Body of pancreas (tissue), 4 donors: Measurements from ENCODE around the gene GM2A. TPM values are rescaled to one million over a fixed set of nuclear protein-coding genes. Genes with fewer than 3 reads are reported as not detected.

ENCODE experiments used
- ATAC-seq: fragments of 150-250 bp; one replicate; pipeline ENCODE4 v1.9.1; 2016
- DNase-seq, 4 donors: peaks; one replicate each; pipeline ENCODE4 v3.0.0-alpha.2; 2019
- H3K27ac ChIP-seq, 4 donors: fragments of 200-600 bp; sonication (generic); 1 replicate in 3 of 4; 2 replicates in 1 of 4; pipeline versions ENCODE4 v1.5.1 to v1.6.1; 2016 to 2019; ENCODE audit warnings: mild to moderate bottlenecking in 1 of 4, mixed read lengths in 1 of 4, moderate library complexity in 1 of 4
- H3K27me3 ChIP-seq, 2 donors: fragments of 200-600 bp; sonication (generic); one replicate each; pipeline ENCODE4 v1.6.0; 2016; ENCODE audit warnings: mild to moderate bottlenecking in 1 of 2
- H3K36me3 ChIP-seq, 2 donors: fragments of 200-600 bp; sonication (generic); replicated peaks in 1 of 2; 2 replicates each; pipeline ENCODE4 v1.5.1; 2016; ENCODE audit warnings: low read depth in 2 of 2; ENCODE audit not compliant: insufficient read depth in 1 of 2
- H3K4me1 ChIP-seq: fragments of 200-600 bp; sonication (generic); one replicate; pipeline ENCODE4 v1.6.0; 2016
- H3K4me3 ChIP-seq, 2 donors: fragments of 200-600 bp; sonication (generic); 1 replicate in 1 of 2; 2 replicates in 1 of 2; pipeline ENCODE4 v1.5.1; 2016 to 2019
- H3K9me3 ChIP-seq, 3 donors: fragments of 200-600 bp; sonication (generic); 1 replicate in 2 of 3; 2 replicates in 1 of 3; pipeline ENCODE4 v1.5.1; 2016
- POLR2A ChIP-seq, 3 donors: fragments of 450-650 bp; IDR thresholded peaks; one replicate each; pipeline ENCODE4 v1.6.1; 2016; ENCODE audit warnings: antibody characterized with exemption in 3 of 3, mild to moderate bottlenecking in 2 of 3
- WGBS, 2 donors: methylation state at CpG; one replicate each; pipeline ENCODE4 v1.1.5; 2017; 5-methylcytosine and 5-hydroxymethylcytosine counted together
- intact Hi-C: fragments of 100-400 bp; cut with DNase I; formaldehyde crosslinking; loops from one replicate; pipeline ENCODE4 v1.15.1; 2023
- total RNA-seq, 2 donors: library from RNA; depleted of rRNA; stranded (reverse); fragments of >200 nt; gene quantifications; one replicate each; pipeline ENCODE4 v1.1.0, GENCODE V29; 2016
- TF ChIP-seq, protein P1 (sequence below), 7 experiments: fragments of 450-650 bp in 4 of 7; fragments of 200-600 bp in 3 of 7; sonication (generic) in 3 of 7; IDR thresholded peaks; one replicate each; pipeline ENCODE4 v1.5.1; 2016 to 2019; ENCODE audit warnings: antibody characterized with exemption in 7 of 7

GM2A gene
- total RNA-seq, 2 donors from 2014 or later: 8.9 to 17.9 TPM

DNA sequence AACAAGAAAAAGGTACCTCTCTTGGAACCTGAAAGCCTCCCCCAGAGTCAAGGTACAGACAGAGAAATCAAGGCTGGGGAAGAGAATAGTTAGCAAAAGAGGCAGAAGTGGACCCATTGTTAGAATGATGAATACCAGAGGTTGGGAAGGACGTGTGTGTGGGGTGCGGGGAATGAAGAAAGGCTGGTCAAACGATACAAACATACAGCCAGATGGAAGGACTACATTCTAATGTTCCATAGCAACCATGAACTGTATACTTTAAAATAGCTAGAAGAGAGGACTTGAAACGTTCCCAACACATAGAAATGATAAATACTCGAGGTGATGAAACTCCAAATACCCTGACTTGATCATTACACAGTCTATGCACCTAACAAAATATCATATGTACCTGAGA is 36.2 kb upstream of the GM2A start:
- H3K36me3 ChIP-seq: no peaks in the 10 kb centered on the region
- H3K27me3 ChIP-seq: no peaks in the 10 kb centered on the region
- no peak overlapping the region for H3K4me3 ChIP-seq
- TF ChIP-seq POLR2A (IDR thresholded peaks at IDR 0.05): no peak
- TF ChIP-seq, protein P1, sequence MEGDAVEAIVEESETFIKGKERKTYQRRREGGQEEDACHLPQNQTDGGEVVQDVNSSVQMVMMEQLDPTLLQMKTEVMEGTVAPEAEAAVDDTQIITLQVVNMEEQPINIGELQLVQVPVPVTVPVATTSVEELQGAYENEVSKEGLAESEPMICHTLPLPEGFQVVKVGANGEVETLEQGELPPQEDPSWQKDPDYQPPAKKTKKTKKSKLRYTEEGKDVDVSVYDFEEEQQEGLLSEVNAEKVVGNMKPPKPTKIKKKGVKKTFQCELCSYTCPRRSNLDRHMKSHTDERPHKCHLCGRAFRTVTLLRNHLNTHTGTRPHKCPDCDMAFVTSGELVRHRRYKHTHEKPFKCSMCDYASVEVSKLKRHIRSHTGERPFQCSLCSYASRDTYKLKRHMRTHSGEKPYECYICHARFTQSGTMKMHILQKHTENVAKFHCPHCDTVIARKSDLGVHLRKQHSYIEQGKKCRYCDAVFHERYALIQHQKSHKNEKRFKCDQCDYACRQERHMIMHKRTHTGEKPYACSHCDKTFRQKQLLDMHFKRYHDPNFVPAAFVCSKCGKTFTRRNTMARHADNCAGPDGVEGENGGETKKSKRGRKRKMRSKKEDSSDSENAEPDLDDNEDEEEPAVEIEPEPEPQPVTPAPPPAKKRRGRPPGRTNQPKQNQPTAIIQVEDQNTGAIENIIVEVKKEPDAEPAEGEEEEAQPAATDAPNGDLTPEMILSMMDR (IDR thresholded peaks at IDR 0.05): no peak
- 71 to 77% methylated on average over 5 of the region's 5 CpGs for WGBS, 2 donors
- ATAC-seq (no peak), DNase-seq (no peak)
- peaks cover 46% of the 10 kb centered on the region for H3K4me1 ChIP-seq
- no peaks in the 10 kb centered on the region for H3K9me3 ChIP-seq
- no peak overlapping the region for H3K27ac ChIP-seq
- intact Hi-C loops: no loop called here

DNA sequence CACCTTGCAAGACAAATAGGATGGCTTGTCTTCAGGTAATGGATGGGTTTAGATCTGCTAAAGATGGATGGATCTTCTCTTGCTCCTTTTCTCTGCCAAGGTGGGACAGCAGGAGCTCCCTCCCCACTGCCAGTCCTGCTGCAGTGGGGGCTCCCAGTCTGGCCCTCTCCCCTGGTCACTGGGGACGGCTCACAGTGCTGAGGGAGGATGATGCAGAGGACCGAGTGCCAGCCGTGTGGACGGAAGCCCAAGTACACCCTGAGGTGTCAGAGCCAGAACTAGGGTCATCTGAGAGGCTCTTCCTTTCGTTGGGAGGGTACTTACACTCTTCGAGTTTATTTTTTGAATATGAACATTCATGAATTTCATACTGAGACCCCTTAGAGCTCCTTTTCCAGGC is 34.8 kb upstream of the GM2A start:
- TF ChIP-seq, protein P1 (IDR thresholded peaks at IDR 0.05): no peak
- no peak for TF ChIP-seq POLR2A (IDR thresholded peaks at IDR 0.05)
- no peak for DNase-seq
- H3K27me3 ChIP-seq: no peaks in the 10 kb centered on the region
- H3K27ac ChIP-seq: no peak overlapping the region
- H3K4me1 ChIP-seq: peaks cover 60% of the 10 kb centered on the region
- WGBS, 2 donors: 72 to 81% methylated on average over 6 of the region's 6 CpGs
- ATAC-seq: no peak
- H3K9me3 ChIP-seq: no peaks in the 10 kb centered on the region
- H3K36me3 ChIP-seq: no peaks in the 10 kb centered on the region
- intact Hi-C loops: no loop called here
- no peak overlapping the region for H3K4me3 ChIP-seq

DNA sequence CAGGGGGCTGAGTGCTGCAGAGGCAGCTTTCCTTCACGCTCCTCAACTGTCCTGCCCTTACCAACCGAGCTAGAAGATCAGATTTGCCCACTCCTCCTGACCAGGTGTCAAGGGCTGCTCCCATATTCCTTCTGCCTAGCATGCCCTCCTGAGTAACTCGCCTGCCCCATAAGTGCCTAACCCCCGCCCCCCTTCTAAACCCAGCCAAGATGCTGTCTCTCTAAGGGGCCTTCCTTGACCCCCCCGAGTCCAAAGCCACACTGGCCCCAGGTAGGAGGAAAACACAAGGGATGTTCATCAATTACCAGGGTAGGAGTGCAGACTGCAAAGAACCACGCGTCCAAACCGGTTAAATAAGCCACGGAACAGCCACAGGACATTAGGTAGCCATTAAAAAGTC is 33.8 kb upstream of the GM2A start:
- WGBS, 2 donors: 86 to 91% methylated on average over 8 of the region's 9 CpGs
- H3K36me3 ChIP-seq: no peaks in the 10 kb centered on the region
- intact Hi-C loops: no loop called here
- H3K4me1 ChIP-seq: peaks cover 55% of the 10 kb centered on the region
- DNase-seq (no peak), ATAC-seq (no peak)
- TF ChIP-seq, protein P1 (IDR thresholded peaks at IDR 0.05): no peak
- TF ChIP-seq POLR2A (IDR thresholded peaks at IDR 0.05): no peak
- no peaks in the 10 kb centered on the region for H3K27me3 ChIP-seq
- no peaks in the 10 kb centered on the region for H3K9me3 ChIP-seq
- no peak overlapping the region for H3K27ac ChIP-seq
- H3K4me3 ChIP-seq: no peak overlapping the region

DNA sequence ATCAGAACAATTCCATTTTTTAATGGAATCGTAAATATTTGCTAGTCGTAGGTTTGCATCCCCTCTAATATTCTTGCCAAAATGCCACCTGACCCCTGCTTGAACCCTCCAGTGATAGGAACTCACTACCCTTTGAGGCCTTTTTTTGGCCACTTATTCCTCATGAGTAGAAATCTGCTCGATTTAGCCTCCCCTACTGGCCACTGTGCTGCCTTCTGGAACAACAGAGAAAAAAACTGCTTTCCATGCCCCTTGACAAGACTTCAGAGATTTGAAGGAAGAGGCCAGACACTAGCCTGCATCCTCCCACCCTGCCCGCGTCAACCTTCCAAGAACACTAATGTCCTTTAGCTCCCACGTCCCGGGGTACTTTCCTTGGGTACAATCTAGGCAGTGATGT is 33.2 kb upstream of the GM2A start:
- 73 to 80% methylated on average over 7 of the region's 7 CpGs for WGBS, 2 donors
- Histone ChIP-seq H3K27me3 (no peaks in the 10 kb centered on the region), H3K4me1 (peaks cover 53% of the 10 kb centered on the region), H3K36me3 (no peaks in the 10 kb centered on the region), H3K4me3 (no peak overlapping the region), H3K27ac (no peak overlapping the region), H3K9me3 (no peaks in the 10 kb centered on the region)
- DNase-seq (no peak), ATAC-seq (no peak)
- TF ChIP-seq, protein P1 (IDR thresholded peaks at IDR 0.05): no peak
- TF ChIP-seq POLR2A (IDR thresholded peaks at IDR 0.05): no peak
- intact Hi-C loops: no loop called here

DNA sequence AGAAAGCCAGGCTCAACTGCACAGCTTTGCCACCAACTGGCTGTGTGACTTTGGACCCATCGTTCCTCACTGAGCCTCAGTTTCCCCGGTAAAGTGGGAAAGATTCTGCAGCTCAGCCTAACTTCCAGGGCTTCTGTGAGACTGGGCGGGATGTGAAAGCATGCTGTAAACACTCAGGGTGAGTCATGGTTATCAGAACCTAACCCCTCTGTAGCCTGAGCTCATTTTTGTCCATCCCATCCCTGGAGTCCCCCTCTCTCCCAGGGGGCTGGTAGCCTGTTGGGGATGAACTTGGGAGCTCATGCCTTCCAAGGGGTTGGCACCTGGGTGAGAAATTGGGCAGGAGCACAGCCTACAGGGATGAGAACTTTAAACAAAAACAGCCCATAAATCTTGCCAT is 31.4 kb upstream of the GM2A start:
- ATAC-seq: no peak
- Histone ChIP-seq H3K9me3 (no peaks in the 10 kb centered on the region), H3K4me3 (no peak overlapping the region), H3K36me3 (no peaks in the 10 kb centered on the region), H3K4me1 (peaks cover 39% of the 10 kb centered on the region), H3K27ac (peak overlapping the region in 3 of 4 donors; percentile 39 to 86 (median 78)), H3K27me3 (no peaks in the 10 kb centered on the region)
- DNase-seq: no peak
- 22 to 40% methylated on average over 3 of the region's 3 CpGs for WGBS, 2 donors
- intact Hi-C loops: no loop called here
- TF ChIP-seq POLR2A (IDR thresholded peaks at IDR 0.05): no peak
- TF ChIP-seq, protein P1 (IDR thresholded peaks at IDR 0.05): no peak
